ENCODE results near the gene NACC2.

DNA sequence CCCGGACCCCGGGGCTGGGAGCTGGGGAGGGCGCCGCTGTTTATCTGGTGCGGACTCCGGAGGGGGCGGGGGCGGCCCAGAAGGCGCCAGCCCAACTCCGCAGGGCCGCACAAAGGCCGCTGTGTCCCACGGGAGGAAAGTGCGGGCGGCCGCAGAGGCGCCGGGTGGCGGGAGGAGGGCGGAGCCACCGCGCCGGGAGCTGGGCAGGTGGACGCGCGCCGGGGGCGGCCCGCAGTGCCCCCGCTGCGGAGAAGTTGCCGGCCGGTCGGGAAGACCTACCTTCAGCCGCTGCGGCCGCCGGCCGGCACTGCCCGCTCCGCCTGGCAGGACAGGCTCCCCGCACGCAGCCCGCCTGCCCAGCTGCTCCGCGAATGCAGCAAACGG, 43.6 kb downstream of the NACC2 start:
- TF ChIP-seq, protein P1, sequence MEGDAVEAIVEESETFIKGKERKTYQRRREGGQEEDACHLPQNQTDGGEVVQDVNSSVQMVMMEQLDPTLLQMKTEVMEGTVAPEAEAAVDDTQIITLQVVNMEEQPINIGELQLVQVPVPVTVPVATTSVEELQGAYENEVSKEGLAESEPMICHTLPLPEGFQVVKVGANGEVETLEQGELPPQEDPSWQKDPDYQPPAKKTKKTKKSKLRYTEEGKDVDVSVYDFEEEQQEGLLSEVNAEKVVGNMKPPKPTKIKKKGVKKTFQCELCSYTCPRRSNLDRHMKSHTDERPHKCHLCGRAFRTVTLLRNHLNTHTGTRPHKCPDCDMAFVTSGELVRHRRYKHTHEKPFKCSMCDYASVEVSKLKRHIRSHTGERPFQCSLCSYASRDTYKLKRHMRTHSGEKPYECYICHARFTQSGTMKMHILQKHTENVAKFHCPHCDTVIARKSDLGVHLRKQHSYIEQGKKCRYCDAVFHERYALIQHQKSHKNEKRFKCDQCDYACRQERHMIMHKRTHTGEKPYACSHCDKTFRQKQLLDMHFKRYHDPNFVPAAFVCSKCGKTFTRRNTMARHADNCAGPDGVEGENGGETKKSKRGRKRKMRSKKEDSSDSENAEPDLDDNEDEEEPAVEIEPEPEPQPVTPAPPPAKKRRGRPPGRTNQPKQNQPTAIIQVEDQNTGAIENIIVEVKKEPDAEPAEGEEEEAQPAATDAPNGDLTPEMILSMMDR (conservative IDR thresholded peaks at IDR 0.05 in 1 of 2, IDR thresholded peaks at IDR 0.05 in 1 of 2; ENCODE audit: low read depth in 1 of 2, low read length in 2 of 2), result no peak
- no peak for TF ChIP-seq EZH2 (IDR thresholded peaks at IDR 0.05; ENCODE audit: low read length, missing control alignments)

Data from fibroblast of lung (primary cell).